Left lung (tissue), 10 donors: Measurements from ENCODE around the gene CALML4. TPM values are rescaled to one million over a fixed set of nuclear protein-coding genes. Genes with fewer than 3 reads are reported as not detected.

Experiments
- ATAC-seq: fragments of 200-7000 bp; cut with Tn5 transposase; one replicate; pipeline ENCODE4 v1.9.1; 2020; ENCODE audit warnings: moderate library complexity
- DNase-seq, 4 donors: peaks; one replicate each; pipeline ENCODE4 v3.0.0-alpha.2; 2013 to 2020
- H3K27ac ChIP-seq, 2 donors: fragments of 200-600 bp; sonication (generic) in 1 of 2; one replicate each; pipeline versions ENCODE4 v1.5.0 to v1.8.0; 2020 to 2021
- H3K27me3 ChIP-seq, 2 donors: fragments of 200-600 bp; sonication (generic) in 1 of 2; one replicate each; pipeline versions ENCODE4 v1.5.0 to v1.8.0; 2020 to 2021
- H3K36me3 ChIP-seq, 2 donors: fragments of 200-600 bp; sonication (generic) in 1 of 2; one replicate each; pipeline versions ENCODE4 v1.5.0 to v1.8.0; 2020 to 2021
- H3K4me1 ChIP-seq, 2 donors: fragments of 200-600 bp; one replicate each; pipeline ENCODE4 v1.8.0; 2021
- H3K4me3 ChIP-seq, 2 donors: fragments of 200-600 bp; sonication (generic) in 1 of 2; one replicate each; pipeline versions ENCODE4 v1.5.0 to v1.8.0; 2020 to 2021; ENCODE audit warnings: mild to moderate bottlenecking in 1 of 2
- H3K9me3 ChIP-seq, 2 donors: fragments of 200-600 bp; sonication (generic) in 1 of 2; one replicate each; pipeline versions ENCODE4 v1.5.0 to v1.8.0; 2020 to 2021
- intact Hi-C, 2 donors: fragments of 100-400 bp; cut with DNase I; formaldehyde crosslinking; loops; one replicate each; pipeline versions ENCODE4 v1.11.2 to v1.14.2; 2022
- polyA plus RNA-seq, 6 donors: library from polyadenylated mRNA; unstranded; fragments of 120-200 nt; gene quantifications; one replicate each; pipeline ENCODE4 v1.2.1, GENCODE V29; 2013; ENCODE audit not compliant: insufficient read length in 6 of 6
- total RNA-seq, 2 donors: library from RNA; stranded (reverse); fragmentation: NEBNext Ultra II Directional; extraction: Animal tissue kit (Norgen Biotek cat#: 25700); gene quantifications; one replicate each; pipeline ENCODE4 v1.2.1, GENCODE V29; 2021
- TF ChIP-seq, protein P1 (sequence below), 2 donors: fragments of 200-600 bp; sonication (generic) in 1 of 2; IDR thresholded peaks; one replicate each; pipeline versions ENCODE4 v1.5.0 to v1.8.0; 2021; ENCODE audit warnings: antibody characterized with exemption in 2 of 2
- donor health status: DM: no; HTN: yes; CAD: no.
- donor health status: DM: no; HTN: no; CAD: no.

CALML4 gene
- total and polyA plus RNA-seq, 8 donors = 3.0 to 20.2 (median 13.2) TPM

DNA sequence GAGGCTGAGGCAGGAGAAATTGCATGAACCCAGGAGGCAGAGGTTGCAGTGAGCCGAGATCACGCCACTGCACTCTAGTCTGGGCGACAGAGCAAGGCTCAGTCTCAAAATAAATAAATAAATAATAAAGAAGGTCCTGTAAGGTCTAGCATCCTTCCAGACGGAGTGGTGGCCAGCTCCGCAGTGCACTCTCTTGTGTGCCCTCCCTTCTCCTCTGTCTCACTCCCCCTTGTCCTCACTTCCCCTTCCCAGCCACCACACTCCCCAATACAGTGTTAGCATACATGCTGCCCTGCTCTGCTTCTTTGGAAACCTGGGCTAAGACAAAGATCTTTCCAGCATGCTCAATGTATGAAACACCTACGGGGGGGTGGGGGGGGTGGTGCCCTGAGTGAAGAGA is 27.8 kb upstream of the CALML4 start:
- intact Hi-C loops = no loop called here
- H3K27ac ChIP-seq = peak overlapping the region in 1 of 2 donors; percentile 13
- peaks cover 9 to 34% of the 10 kb centered on the region in 2 donors for H3K4me1 ChIP-seq
- TF ChIP-seq, protein P1, sequence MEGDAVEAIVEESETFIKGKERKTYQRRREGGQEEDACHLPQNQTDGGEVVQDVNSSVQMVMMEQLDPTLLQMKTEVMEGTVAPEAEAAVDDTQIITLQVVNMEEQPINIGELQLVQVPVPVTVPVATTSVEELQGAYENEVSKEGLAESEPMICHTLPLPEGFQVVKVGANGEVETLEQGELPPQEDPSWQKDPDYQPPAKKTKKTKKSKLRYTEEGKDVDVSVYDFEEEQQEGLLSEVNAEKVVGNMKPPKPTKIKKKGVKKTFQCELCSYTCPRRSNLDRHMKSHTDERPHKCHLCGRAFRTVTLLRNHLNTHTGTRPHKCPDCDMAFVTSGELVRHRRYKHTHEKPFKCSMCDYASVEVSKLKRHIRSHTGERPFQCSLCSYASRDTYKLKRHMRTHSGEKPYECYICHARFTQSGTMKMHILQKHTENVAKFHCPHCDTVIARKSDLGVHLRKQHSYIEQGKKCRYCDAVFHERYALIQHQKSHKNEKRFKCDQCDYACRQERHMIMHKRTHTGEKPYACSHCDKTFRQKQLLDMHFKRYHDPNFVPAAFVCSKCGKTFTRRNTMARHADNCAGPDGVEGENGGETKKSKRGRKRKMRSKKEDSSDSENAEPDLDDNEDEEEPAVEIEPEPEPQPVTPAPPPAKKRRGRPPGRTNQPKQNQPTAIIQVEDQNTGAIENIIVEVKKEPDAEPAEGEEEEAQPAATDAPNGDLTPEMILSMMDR (IDR thresholded peaks at IDR 0.05) = no peak
- no peaks in the 10 kb centered on the region for H3K36me3 ChIP-seq
- ATAC-seq = no peak
- H3K4me3 ChIP-seq = no peak overlapping the region
- no peak for DNase-seq
- no peaks in the 10 kb centered on the region for H3K27me3 ChIP-seq
- no peaks in the 10 kb centered on the region for H3K9me3 ChIP-seq

DNA sequence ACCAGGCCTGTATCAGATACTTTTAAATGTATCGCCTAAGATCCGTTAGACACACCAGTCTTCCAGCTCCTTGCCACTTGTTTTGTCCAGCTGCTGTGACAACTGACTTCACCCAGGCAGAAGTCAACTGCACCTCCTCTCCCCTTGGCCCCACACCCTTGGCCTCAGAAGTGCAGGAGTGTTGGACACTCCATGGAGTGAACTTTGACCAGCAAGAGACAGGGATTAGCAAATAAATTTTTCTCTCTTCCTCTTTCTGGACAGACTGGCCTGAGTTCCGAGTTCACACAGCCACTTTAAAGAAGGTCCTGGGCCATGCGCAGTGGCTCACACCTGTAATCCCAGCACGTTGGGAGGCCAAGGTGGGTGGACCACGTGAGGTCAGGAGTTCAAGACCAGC is 27.3 kb upstream of the CALML4 start:
- ATAC-seq (no peak), DNase-seq (no peak)
- intact Hi-C loops = no loop called here
- Histone ChIP-seq H3K27me3 (no peaks in the 10 kb centered on the region), H3K4me3 (no peak overlapping the region), H3K9me3 (no peaks in the 10 kb centered on the region), H3K36me3 (no peaks in the 10 kb centered on the region), H3K27ac (peak overlapping the region in 1 of 2 donors; percentile 13), H3K4me1 (peaks cover 11 to 39% of the 10 kb centered on the region in 2 donors)
- TF ChIP-seq, protein P1 (IDR thresholded peaks at IDR 0.05) = no peak

DNA sequence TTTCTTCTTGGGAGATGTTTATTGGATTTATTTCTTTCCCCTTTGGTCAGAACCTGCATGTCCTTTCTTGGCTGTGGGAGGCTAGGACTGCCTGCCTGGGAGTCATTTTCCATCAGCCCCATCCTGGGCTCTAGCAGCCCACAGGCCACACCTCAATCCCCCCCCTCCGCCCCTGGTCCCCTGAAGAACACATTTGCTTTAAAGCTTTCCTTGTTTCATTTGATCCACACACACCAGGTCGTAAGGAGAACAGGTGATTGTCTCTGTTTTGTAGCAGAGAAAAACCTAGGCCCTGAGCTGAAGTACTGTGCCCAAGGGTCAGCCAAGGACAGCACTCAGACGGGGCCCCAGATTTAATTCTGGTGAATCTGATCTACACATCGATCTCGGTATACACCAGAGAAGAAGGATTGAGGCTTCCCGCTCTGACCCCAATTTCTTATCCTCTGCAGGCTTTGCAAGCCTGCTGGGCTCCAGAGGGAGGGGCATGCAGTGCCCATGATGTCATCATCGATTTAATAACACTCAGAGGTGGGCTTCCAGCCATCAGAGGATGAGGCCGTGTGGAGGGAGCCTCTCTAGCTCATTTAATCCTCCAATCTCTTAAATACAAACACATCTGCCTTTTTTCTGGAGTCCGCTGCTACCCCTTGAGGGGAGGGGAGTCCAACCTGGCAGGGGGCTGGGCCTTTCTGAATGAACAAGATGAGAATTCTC is 26.1 kb upstream of the CALML4 start:
- intact Hi-C loops = no loop called here
- Histone ChIP-seq H3K27me3 (no peaks in the 10 kb centered on the region), H3K27ac (no peak overlapping the region), H3K36me3 (no peaks in the 10 kb centered on the region), H3K4me3 (no peak overlapping the region), H3K9me3 (no peaks in the 10 kb centered on the region), H3K4me1 (peaks cover 11 to 40% of the 10 kb centered on the region in 2 donors)
- no peak for ATAC-seq
- TF ChIP-seq, protein P1 (IDR thresholded peaks at IDR 0.05) = no peak
- DNase-seq = peak in 1 of 4 donors; percentile 39

DNA sequence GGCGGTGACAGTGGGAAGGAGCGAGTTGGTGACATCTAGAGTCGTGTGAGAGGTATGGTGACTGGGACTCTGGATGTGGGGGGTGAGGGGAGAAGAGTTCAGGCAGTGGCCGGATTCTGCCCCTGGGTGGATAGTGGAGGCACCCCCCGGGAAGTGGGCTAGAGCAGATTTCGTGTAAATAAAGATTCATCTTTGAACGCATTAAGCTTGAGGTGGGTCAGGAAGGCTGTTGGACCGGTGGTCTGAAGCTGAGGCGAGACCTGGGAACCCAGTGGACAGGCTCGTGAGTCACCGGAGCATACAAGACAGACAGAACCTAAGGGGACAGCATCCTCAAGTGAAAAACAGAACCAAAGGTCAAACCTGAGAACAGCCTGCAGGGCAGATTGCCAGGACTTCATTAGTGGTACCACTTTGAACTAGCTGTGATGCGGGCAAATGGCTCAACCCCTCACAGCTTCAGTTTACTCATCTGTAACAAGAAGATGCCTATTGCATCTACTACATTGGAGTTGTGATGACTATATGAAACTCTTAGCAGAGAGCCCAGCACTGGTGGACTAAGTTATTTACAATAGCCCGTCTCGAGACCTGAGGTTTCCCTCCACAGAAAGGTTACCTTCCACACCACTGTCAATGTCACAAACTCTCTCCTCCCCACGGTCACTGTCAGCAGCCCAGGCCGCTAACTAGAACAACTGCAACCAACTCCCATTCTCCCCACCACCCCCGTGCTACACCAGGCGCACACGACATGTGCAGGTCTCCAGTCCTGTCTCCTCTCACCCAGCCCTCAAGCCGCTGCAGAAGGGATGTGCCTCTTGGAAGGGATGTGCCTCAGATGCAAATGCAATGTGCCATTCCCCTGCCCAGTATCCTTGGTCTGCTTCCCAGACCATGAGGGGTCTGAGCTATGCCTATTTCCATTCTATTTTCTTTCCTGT is 25.3 kb upstream of the CALML4 start:
- Histone ChIP-seq H3K9me3 (no peaks in the 10 kb centered on the region), H3K4me3 (peak overlapping the region; percentile 85 to 93), H3K27ac (peak overlapping the region; percentile 33 to 86), H3K4me1 (peaks cover 11 to 40% of the 10 kb centered on the region in 2 donors), H3K36me3 (no peaks in the 10 kb centered on the region), H3K27me3 (no peaks in the 10 kb centered on the region)
- DNase-seq (no peak), ATAC-seq (no peak)
- intact Hi-C loops = no loop called here
- TF ChIP-seq, protein P1 (IDR thresholded peaks at IDR 0.05) = no peak
